Fibroblast of mammary gland (primary cell): ENCODE data around the gene DRD5.
A peak's percentile ranks its signal among the peaks of the same experiment; 100 is the strongest.
"Not testable (repeated sequence)": the region's sequence is repeated elsewhere in the genome, so short reads cannot be mapped to it uniquely, and the experiment has no call there.

ENCODE experiments used
- DNase-seq: peaks from one replicate; pipeline ENCODE4 v3.0.0-alpha.2; 2010; ENCODE audit warnings: low read depth
- H3K4me3 ChIP-seq: 2 replicates; pipeline ENCODE4 v1.5.1; 2011; ENCODE audit warnings: low read depth, mild to moderate bottlenecking, low read length, moderate library complexity; ENCODE audit not compliant: control insufficient read depth
- CTCF ChIP-seq: conservative IDR thresholded peaks from 2 replicates; pipeline ENCODE4 v1.5.1; 2011; ENCODE audit warnings: low read depth, low read length, inconsistent platforms; ENCODE audit not compliant: control insufficient read depth, insufficient read depth

Gene DRD5

GRCh38 chr4:9781343-9782135, at the start of gene DRD5:
DRD5 (plus strand) TSS chr4:9781634; CDS start chr4:9782030, 396 bp downstream.
- TF ChIP-seq CTCF, result no peak
- H3K4me3 ChIP-seq, result no peak within 1 kb of the TSS
- DNase-seq, result no peak

DNA sequence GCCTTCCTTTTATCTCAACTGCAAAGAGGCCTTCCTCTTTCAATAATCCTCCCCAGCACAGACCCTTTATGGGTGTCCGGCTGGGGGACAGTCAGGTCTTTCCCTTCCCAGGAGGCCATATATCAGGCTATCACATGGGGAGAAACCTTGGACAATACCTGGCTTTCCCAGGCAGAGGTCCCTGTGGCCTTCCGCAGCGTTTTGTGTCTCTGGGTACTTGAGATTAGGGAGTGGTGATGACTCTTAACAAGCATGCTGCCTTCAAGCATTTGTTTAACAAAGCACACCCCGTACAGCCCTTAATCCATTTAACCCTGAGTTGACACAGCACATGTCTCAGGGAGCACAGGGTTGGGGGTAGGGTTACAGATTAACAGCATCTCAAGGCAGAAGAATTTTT, 49.2 kb upstream of the DRD5 start:
- not testable (repeated sequence) for H3K4me3 ChIP-seq, DNase-seq

DNA sequence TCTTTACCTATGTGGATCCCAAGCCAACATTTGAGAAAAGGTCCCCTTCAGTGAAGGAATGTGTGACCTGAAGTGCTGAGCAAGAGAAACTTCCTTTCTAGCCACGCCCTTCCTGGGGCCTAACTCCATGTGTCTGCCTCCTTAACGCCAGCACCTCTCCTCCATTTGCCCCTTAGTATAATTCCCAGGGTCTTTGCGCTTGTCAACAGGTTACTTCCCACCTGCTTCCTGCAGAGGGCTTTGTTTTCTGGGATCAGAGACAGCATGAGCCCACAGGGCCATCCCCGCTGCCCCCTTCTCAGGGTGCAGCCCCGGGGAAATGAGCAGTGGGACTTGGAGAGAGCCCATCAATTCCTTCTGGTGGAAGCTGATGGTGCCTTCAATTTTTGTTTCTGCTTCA, 45.9 kb upstream of the DRD5 start:
- TF ChIP-seq CTCF, result no peak
- no peak overlapping the region for H3K4me3 ChIP-seq
- DNase-seq, result no peak

- not testable (repeated sequence) for DNase-seq, H3K4me3 ChIP-seq
Measured at GRCh38 chr4:9737280-9737679, 44.2 kb upstream of the DRD5 start.

DNA sequence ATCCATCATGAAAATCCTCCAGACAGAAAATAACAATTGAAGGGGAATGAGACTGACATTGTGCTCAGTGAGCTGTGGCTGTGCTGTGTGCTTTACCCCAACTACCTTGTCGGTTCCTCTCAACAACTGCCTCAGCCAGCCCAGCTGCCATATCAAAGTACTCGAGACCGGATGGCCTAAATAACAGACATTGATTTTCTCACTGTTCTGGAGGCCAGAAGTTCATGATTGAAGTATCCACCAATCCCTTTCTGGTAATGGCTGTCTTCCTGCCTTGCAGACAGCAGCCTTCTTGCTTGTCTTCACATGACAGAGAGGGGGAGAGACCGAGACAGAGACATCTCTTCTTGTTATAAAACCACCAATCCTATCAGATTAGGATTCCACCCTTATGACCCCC, 37.6 kb upstream of the DRD5 start:
- not testable (repeated sequence) for DNase-seq, H3K4me3 ChIP-seq

GRCh38 chr4:9745782-9746181, 35.7 kb upstream of the DRD5 start:
- H3K4me3 ChIP-seq, result no peak overlapping the region
- no peak for DNase-seq
- TF ChIP-seq CTCF, result no peak

GRCh38 chr4:9758641-9759317, 22.7 kb upstream of the DRD5 start:
- H3K4me3 ChIP-seq, result no peak overlapping the region
- TF ChIP-seq CTCF, result no peak

DNA sequence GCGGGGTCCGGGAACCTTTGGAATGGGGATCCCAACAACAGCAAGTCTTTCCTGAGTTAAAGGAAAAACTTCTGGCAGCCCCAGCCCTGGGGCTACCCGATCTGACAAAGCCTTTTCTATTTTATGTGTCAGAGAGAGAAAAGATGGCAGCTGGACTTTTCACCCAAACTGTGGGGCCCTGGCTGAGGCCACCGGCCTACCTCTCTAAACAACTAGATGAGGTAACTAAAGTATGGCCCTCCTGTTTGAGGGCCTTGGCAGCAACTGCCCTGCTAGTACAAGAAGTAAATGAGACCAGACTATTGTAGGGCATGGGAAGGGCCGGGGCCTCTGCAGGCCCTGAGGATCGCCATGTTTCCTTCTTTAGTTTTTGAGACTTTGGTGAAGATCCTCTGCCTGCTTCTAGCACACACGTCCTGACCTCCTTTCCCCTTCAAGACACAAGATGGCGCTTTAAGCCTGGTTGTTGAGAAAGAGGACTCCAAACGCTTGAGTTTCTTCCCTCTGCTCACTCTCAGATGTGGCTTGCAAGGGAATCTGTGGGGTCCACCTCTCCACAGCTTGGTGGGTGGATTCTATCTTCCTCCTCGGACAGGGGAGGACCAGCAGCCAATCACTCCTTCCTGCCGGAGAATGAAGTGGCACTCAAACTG, 18.5 kb upstream of the DRD5 start:
- DNase-seq, result peak; percentile 64
- no peak overlapping the region for H3K4me3 ChIP-seq
- TF ChIP-seq CTCF, result peak; percentile 67

More at GRCh38 chr4:9758641-9759317, 22.7 kb upstream of the DRD5 start:
- DNase-seq, result no peak
